ENCODE measurements around the gene CATSPERD.
"Not testable (repeated sequence)": the region's sequence is repeated elsewhere in the genome, so short reads cannot be mapped to it uniquely, and the experiment has no call there.

Gene CATSPERD

DNA sequence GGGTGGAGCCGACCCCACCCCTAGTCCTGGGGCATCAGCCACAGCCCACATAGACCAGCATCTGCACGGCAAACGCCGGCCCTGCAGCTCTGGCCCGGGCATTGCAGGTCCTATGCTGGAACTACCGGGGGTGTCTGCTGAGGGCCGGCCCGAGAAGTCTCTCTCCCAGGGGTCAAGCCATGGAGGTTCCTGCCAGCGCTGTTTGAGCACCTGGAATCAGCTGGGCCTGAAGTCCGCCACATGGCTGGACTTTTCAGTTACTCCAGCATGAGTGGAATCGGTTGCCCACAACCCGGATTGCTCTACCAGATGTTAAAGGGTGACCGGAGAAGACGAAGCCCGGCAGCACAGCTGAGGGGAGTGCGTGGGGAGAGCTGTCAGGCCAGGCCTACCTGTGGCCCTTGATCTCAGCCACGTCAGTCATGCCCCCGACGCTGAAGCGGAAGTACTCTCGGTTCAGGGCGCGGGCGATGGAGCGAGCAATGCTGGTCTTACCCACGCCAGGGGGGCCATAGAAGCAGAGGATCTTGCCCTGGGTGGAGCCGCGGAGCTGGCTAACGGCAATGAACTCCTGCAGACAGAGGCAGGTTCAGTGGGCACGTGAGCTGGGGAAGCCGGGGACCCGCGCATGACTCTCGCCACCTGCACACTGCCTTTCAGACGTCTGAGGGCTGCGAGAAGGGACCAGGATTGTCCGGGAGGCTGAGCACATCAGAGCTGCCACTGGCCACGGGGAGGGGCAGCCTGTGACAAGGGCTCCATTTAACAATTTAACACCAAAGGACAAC, 21.6 kb upstream of the CATSPERD start:
- DNase-seq = no peak

- no peak for DNase-seq
These were observed 19.9 kb upstream of the CATSPERD start for GRCh38 chr19:5700455-5701092.

- DNase-seq = not testable (repeated sequence)
These were observed 18.4 kb upstream of the CATSPERD start for GRCh38 chr19:5702053-5702410.

- no peak for DNase-seq
These were observed 16.3 kb upstream of the CATSPERD start for GRCh38 chr19:5703819-5704818.

- no peak for DNase-seq
These were observed 14.9 kb upstream of the CATSPERD start for GRCh38 chr19:5705552-5705951.

- DNase-seq = no peak
These were observed 13.4 kb upstream of the CATSPERD start for GRCh38 chr19:5706876-5707573.

- no peak for DNase-seq
These were observed 12.6 kb upstream of the CATSPERD start for GRCh38 chr19:5707576-5708575.

GRCh38 chr19:5711025-5711424, 9.4 kb upstream of the CATSPERD start:
- no peak for DNase-seq

DNA sequence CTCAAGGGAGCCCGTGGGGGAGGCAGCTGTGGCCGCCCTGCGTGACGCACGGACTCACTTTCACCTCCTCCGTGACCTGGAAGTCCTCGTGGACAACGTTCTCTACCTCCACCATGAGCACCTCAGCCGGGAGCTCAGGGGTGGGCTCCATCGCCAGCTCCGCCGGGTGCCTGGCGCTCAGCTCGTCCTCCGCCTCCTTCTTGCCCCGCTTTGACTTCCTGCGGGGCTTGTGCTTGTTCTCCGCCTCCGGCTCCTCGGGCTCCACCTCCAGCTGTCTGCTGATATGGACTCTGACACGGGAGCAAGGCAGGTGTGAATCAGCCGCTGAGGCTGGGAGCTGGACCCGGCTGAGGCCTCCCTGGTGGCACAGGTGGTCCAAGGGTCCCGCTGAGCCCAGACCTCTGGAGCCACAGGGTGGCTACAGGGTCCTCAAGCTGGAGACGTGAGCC, 8.7 kb upstream of the CATSPERD start:
- DNase-seq = no peak

GRCh38 chr19:5713228-5713627, 7.2 kb upstream of the CATSPERD start:
- DNase-seq = no peak

- DNase-seq = no peak
These were observed 5.6 kb upstream of the CATSPERD start for GRCh38 chr19:5714816-5715215.

DNA sequence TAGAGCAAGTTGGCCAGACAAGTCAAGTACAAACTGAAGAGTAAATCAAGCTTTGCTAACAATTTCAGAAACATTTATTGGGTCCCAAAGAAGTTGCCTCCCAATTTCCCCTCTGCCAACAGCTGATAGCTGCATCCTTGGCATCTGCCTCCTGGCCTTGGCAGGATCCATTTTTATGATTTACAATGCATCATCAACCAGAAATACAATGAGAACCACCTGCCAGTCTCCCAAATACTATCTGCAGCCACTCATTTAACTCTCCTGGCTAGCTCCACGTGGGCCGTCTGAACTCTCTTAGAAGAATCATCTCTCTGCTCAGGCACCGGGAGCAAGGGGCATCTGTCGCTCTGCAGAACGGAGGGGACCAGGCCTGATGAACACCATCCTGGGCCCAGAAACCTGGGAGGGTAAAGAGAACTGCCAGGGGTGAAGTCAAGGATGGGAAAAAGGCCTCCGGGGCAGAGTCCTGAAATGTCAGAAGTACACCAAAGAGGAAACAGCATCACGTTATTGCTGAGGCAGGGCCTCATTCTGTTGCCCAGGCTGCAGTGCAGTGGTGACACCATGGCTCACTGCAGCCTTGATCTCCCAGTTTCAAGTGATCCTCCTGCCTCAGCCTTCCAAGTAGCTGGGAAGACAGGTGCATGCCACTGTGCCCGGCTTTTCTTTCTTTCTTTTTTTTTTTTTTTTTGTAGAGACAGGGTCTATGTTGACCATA, 3.1 kb upstream of the CATSPERD start:
- no peak for DNase-seq

GRCh38 chr19:5718037-5718578, 2.3 kb upstream of the CATSPERD start:
- DNase-seq = no peak

DNA sequence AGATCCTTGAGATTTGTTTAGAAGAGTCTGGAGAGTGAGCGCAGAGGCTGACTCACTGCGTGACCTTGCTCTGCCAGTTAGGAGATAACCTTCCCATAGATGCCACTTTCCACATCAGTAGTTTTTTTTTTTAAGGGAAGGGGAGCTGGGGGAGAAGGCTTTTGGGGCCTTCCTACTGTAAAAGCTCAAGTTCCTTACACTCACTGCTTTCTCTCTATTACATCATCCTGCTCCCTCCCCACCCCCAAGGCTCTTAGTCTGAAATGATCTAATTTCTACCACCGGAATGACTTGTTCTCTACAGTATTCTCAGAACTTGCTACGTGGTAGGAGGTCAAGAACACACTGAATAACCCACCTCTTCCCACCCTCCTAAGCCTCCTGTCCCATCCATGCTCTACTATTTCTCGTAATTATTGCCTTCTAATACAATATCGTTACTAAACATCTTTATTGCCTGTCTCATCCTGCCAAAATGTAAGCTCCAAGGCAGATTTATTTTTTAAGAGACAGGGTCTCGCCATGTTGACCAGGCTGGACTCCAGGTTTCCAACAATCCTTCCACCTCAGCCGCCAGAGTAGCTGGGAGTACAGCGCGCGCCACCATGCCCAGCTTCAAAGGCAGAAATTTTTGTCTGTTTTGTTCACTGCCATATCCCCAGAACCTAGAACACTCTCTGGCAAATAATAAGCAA, 1.7 kb upstream of the CATSPERD start:
- peak; percentile 36 for DNase-seq

DNA sequence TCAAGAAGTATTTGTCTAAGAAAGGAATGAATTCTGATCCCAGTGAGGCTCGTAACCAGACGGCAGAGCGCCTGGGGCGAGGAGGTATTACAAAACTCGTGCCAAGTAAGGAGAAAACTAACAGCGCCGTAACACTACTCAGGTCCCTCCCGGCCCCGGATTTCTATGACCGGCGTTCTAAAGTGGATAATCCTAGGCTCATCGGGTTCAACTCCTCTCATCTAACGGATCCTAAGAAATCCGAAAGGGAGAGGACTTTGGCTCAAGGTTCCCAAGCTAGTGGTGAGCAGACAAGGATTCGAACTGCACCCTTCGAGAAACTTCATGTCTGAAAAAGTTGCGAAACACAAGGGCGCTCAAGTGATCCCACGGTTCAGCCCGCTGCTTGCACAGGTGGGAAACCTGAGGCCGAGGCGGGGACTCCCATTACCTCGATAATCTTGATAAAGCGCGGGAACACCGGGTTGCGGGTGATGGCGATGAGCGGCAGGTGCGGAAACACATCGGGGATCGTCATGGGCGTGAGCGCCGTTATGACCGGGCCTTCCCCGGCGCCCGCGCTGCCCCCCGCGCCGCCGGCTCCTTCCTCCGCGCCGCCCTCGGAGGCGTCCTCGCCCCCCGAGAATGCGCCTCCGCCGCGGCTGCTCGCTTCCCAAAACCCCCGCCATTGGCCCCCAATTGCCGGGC, 1.0 kb upstream of the CATSPERD start:
- no peak for DNase-seq

DNA sequence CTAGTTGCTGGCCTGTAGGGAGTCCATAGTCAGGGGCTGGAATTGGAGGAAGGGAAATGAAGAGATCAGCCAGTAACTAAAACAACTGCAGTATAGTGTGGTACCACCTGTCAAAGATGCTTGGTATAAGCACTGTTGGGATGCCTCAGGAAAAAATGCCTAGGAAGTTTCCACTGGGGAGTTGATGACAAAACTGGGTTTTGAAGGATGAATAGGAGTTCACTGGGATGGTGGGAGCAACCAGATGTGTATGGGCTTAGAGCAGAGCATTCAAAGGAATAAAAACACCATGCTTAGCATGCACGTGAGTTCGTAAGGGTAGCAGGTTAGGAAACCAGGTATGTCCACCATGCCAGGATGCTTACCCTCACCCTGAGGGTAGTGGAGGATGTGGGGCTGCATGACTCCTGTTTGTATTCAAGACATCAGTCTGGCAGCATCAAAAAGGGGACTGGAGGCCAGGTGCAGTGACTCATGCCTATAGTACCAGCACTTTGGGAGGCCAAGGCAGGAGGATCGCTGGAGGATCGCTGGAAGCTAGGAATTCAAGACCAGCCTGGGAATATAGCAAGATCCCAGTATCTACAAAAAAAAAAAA, 7.1 kb downstream of the CATSPERD start:
- DNase-seq = no peak

DNA sequence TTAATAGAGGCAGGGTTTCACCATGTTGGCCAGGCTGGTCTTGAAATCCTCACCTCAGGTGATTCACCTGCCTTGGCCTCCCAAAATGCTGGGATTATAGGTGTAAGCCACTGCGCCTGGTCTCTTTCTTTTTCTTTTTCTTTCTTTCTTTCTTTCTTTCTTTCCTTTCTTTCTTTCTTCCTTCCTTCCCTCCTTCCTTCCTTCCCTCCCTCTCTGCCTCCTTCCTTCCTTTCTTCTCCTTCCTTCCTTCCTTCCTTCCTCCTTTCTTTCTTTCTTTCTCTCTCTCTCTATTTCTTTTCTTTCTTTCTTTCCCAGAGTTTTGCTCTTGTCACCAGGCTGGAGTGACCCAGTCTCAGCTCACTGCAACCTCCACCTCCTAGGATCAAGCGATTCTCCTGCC, 12.7 kb downstream of the CATSPERD start:
- not testable (repeated sequence) for DNase-seq

- DNase-seq = no peak
These were observed 18.0 kb downstream of the CATSPERD start for GRCh38 chr19:5738423-5738822.

DNA sequence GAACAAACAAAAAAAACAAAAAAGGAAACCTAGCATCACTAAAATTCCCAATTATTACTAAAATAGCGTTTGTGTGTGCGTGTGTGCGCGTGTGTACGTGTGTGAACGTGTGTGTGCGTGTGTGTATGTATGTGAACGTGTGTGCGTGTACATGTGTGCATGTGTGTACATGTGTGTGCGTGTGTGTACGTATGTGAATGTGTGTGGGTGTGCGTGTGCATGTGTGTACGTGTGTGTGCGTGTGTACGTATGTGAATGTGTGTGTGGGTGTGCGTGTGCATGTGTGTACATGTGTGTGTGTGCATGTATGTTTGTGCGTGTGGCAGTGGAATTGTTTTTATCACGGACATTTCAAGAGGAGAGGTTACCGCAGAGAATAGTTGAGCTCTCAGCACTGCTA, 21.6 kb downstream of the CATSPERD start:
- DNase-seq = no peak
